Cerebellar nuclear complex (tissue), 1 donor: ENCODE results near the gene PGF.

Source experiments
- DNase-seq, 2 experiments: peaks; one replicate each; lab custom pipeline; 2025; lab: John Stamatoyannopoulos, UW

The PGF gene

DNA sequence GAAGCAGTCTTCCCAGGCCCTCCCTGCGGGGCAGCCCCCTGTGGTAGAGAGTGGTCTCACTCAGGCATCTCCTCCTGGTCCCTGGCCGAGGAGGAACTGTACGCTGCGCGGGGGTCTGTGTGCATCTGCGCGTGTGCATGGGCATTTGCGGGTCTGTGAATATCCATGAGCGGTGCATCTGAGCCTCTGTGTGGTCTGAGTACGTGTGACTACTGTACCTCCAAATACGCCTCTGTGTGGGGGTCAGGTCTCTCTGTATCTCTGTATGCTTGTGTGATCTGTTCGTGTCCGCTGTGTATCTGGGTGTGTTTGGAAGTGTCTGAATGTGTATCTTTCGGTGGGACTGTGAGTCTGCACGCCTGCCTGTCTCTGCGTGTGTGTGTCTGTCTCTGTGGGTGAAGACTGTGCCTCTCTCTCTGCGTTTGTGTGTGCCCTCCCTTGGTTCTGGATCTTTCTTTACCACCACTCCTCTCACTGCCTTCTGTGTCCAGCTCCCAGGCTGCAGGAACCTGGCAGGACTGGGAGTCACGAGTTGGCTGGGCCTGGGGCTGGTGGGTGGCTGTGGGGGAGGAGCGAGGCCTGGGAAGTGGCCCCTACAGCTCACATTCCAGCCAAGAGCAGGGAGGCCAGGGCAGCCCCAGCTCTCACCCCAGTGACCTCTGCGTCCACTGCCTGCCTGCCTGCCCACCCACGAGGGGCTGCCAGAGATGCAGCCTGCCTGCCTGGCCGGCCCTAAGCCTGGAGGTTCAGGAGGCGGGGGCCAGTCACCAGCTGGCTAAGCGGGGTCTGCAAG is 1.1 kb upstream of the PGF start:
- DNase-seq, result no peak

DNA sequence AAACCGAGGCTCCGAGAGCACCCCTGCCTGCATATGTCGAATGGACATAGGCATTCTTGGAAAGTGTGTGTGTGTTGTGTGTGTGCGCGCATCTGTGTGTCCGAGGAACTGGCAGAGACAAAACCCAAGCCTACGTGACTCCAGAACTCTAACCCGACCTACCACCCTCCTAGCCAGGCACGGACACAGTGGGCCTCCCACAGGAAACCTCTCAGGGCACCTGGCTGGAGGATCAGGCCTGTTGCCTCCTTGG is 556 bp upstream of the PGF start:
- DNase-seq, result no peak

DNA sequence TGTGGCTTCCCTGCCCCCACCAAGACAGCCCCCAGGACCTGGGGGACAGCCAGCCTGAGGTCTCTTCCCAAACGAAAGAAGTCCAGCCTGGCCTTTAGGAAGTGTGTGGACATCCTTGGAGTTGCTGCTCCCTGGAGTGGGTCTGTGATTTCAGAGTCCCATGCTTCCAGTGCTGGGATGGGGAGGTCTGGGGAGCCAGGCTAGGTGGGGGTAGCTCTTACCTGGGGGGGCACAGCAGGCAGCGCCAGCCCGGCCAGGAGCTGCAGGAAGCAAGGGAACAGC is 509 bp downstream of the PGF start:
- no peak for DNase-seq

DNA sequence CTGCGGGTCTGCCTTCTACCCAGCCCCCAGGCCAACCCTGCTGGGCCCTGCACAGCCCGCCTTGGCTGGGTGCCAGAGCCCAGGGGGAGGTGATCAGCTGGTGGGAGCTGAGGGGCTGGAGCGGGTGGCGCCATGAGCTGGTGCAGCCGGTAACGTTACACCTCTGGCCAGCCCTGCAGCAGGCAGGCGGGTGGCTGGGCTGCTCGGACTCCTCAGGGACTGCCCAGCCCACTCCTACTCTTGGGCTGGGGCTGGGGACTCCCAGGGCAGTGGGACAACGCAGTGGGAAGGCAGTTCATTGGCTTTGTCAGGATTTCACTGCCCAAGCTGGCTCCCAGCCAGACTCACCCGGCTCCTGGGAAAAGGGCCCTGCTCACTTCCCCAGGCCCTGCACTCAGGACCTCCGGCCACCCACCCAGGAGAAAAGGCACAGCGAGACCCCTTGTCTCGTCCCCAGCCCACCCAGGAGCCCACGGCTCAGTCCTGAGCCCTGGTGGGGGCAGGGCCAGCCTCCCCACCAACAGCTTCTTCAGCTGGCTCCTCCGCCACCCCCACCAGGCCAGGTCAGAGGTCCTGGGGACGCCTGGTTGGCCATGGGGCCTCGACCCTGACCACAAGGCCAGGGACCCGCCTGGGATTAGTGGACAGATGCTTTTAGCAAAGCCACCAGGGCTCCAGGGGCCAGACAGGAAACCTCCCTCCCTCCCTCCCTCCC is 1.0 kb downstream of the PGF start:
- no peak for DNase-seq

DNA sequence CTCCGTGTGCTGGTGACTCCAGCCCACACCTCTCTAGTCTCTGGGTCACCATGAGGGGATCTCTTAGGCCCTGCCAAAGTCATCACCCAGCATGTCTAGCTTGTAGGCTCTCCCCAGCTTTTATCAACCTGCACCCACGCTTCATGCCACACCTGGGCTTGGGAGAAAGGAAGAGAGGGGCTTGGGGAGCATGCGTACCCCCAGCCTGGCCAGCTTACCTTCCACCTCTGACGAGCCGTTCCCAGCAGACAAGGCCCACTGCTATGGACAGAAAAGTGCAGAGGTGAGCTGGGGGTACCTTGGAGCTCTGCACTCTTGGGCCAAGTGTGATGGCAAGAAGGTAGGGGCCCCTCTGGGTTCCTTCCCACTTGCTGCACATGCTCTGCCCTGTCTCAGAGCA is 1.7 kb downstream of the PGF start:
- no peak for DNase-seq

DNA sequence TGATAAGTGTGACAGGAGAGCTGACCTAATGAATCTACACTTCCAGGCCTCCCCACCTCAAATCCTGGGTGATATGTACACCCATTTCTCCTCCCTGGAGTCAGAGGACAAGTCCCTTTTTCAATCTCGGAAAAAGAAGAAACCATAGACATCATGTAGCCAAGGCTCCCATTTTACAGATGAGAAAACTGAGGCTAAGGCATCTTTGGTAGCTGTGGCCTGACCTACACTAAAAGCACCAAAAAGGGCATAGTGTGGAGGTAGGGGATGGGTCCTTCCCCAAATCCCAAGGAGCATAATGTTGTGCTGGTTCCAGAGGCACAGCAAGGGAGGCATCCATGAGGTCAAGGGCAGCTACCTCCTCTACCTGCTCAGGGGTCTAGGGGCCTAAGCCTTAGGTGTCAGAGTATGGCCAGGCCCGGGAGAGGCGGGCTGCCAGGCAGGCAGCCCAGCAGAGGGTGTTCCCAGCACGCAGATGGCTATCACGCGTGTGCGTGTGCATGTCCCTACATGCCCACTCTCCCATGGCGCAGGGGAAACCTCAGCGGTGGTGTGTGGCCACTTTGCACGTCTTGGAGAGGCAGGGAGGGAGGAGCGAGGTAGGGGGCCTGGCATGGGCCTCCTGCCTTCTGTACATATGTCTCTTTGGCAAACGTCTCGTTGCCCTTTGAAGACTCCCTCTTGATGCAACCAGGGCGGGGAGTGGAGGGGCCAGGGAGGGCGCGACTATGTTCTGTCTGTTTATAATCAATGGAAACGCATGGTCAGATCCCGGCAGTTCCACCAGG is 2.5 kb downstream of the PGF start:
- no peak for DNase-seq

DNA sequence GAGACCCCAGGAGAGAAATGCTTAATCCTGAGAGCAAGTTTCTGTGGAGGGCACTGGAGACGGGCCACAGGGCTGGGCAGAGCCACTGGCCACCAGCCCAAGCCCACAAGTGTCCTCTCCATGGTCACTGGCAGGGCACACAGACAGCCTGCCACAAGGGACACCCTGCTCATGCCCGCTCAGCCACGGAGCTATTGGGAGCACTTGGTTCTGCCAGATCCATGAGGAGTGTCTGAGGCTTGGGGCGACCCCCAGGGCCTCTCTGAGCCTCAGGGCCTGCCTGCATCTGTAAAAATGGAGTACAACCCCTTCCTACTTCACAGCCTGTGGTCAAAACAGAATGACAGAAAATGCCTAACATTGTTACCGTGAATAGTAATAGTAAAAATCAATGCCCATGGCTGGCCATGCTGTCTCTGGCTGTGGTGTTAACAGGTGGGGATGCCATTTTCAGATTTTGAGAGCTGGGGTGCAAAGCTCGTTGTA is 3.2 kb downstream of the PGF start:
- no peak for DNase-seq

DNA sequence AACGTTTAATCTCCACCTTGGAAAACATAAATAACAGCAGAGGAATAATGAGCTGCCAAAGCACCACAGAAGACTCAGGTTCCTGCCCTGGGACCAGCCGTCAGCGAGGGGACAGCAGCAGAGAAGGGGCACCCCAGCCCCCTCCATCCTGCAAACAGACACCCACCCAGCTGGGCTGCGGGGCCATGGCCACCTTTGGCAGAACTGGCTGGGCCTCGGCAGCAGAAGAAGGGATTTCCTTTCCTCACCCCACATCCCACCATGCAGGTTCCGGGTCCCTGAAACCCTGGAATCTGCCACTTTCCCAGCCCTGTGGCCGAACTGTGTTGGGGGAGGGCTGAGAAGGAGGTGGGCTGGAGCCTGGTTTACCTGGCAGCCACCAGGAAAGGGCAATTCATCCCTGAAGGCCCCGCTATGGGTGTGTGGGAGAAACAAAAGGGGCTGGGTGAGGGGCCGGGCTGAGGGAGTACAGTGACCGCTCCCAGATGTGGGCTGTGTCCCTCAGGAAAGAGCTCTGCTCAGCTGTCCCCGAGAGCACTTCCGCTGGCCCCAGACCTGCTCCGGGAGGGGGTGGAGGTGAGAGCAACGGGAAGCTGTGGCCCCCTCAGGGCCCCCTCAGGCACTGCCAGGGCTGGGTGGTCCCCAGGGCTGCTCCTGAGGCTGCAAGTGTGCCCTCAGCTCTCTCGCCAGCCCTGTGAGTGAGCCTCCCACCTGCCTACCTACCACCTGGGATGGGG is 3.8 kb downstream of the PGF start:
- DNase-seq, result no peak

DNA sequence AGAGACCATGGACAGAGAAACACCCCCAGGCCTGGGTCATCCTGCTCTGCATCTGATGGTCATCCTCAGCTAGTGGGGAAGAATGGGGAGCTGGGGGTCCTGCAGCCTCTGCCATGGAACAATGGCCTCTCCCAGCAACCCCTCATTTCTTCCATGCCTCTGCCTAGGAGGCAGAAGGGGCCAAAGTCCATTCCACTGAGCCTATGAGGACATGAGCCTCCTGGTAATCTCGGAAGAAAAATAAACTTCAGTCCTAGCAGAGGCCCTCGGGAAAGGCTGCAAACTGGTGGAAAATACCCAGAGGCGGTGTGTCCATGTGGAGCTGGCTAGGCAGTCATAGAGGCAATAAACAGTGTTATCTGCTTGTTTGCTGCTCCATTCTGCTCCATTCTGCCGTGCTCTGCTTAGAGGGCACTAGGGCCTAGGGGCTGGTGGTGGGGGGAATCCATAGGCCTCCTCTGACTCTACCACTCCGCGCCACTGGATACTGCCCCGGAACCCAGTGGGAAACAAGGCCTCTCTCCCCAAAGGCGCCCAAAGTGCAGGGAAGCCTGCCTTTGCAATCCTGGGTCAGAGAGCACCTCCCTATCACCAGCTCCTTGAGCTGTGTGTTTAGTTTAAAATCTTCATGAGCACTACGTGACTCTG is 4.5 kb downstream of the PGF start:
- no peak for DNase-seq

DNA sequence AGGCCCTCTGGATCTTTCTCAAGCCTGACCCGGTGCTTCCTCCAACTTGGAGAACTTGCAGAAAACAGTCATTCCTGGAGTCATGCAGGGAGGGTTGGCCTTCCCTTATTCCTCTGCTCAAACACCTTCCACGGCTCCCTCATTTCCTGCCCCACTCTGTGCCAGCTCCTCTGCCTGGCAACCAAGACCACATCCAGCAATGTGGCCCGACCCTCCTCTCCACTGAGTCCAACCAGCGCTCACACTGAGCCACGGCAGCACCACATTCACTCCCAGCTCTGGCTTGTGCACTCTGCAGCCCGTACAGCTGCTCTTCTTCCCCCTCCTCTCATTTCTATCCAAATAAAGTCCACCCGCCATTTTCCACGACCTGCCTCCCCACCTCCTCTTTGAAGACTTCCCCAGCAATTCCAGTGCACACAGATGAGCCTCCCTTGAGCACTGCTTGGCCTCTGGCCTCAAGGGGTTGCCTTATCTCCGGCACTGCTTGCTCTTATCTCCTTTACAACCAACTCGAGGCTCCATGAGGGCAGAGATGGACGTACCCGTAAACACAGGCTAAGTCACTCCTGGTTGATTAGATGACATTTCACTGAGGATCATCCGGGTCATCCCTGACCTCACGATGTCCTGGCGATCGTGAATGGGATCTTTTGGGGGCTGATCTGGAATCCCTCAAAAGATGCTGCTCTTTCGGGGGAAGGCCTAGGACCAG is 5.4 kb downstream of the PGF start:
- no peak for DNase-seq

DNA sequence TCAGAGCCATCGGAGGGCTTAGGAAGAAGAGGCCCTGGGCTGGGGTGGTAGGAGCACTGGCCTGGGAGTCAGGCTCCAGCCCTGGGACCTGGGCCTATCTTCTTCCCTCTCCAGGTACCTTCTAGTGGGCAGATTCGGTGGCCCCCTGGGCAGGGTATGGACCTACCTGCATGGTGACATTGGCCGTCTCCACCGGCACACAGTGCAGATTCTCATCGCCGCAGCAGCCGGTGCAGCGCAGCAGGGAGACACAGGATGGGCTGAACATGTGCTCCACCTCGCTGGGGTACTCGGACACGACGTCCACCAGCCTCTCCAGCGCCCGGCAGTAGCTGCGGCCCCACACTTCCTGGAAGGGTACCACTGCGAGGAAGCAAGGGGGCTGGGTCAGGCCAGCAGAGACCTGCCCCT is 6.2 kb downstream of the PGF start:
- no peak for DNase-seq

DNA sequence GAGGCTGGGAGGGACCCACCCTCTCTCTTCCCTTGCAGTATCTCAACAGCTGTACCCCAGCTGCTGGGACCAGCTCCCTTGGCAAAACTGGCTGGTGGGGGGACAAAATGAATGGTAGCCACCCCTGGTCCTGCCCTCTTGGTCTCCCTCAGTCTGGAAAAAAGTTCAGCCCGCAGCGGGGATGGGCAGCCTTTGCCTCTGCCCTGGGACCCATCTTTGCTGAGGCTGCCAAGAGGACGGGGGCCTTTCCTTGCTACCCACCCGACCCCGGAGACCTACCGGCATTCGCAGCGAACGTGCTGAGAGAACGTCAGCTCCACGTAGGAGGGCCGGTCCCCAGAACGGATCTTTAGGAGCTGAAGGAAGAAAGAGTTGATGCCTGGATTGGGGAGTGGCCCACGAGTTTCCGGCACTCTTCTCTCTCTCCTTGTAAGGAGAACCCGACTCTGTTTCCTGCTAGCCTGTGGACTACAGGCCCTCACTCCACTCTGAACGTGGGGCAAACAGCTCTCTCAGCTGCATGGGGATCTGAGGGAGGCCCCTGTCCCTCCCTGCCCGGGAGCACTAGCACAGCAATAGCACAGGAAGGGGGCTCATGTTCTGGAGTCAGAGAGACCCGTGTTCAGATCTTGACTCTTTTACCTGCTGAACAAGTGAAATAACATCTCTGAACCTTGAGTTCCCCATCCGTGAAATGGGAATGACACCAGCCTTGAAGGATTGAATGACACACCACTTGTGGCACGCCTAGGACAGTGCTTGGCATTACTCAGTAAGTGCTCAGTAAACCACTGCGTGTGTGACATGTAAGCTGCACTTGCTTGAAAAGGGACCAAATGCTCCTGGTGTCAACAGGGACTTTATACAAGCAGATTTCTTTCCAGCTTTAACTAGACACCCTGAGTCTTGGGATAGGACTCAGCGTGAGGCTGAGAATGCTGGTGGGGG is 6.9 kb downstream of the PGF start:
- DNase-seq, result no peak

DNA sequence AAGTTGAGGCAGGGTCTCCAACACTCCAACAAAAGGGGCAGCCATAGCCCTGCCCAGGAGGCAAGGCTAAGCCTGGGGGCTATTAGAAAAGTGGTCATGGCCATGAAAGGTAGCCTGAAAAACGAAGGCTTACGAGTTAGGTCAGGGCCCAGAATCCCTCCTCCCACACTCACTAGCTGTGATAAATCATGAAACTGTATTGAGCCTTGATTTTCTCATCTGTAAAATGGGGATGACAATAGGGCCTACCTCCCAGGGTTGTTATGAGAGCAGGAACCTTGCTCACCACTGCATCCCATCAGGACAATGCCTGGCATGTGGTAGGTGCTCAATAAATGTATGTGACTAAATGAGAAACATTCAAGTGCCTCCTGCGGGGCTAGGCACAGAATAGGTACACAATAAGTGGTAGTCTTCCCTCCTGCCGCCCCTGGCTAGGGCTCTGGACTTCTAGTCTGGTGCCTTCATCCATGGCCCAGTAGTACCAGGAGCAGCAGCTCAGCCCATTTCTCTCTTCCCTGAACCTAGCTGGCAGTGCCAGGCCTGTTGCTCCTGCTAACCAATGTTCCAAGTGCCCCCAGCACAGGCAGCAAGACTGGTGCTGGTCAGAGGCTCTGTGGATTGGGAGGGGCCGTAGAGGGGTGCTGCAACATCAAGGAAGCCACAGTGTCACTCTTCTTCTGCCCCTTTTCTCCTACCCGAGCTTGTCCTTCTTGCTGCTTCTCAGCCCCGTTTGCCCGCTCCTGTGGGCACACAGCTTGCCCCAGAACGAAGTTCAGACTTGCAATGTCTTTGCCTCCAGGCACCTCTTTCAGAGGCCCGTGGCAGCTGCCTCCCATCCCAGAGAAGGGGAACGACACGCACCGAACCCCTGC is 7.8 kb downstream of the PGF start:
- no peak for DNase-seq

DNA sequence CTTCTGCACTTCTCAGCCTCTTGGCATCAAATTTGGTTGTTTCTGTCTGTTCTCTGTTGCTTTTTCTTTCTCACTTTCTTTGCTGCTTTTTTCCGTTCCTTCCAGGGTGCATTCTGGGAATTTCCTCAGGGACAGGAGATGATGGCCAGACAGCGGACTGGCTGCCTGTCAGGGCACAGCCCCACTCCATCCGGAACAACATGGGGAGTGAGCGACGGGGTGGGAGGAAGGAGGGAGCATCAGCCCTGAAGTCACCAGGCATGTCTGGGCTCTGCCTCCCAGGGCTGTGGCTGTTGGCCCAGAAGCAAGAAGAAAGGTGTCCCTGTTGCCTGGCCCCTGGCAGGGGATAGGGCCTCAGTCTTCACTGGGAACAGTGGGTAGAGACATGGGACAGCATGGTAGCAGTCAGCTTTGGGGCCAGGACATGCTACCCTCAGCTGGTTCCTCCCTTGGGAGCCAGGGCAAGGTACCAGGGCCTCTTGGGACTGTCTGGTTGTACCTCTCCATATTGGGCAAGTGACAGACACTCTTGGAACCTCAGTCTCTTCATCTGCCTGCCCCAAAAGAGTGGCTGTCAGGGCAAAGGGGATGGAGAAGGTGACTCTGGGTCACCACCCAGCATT is 8.6 kb downstream of the PGF start:
- no peak for DNase-seq

DNA sequence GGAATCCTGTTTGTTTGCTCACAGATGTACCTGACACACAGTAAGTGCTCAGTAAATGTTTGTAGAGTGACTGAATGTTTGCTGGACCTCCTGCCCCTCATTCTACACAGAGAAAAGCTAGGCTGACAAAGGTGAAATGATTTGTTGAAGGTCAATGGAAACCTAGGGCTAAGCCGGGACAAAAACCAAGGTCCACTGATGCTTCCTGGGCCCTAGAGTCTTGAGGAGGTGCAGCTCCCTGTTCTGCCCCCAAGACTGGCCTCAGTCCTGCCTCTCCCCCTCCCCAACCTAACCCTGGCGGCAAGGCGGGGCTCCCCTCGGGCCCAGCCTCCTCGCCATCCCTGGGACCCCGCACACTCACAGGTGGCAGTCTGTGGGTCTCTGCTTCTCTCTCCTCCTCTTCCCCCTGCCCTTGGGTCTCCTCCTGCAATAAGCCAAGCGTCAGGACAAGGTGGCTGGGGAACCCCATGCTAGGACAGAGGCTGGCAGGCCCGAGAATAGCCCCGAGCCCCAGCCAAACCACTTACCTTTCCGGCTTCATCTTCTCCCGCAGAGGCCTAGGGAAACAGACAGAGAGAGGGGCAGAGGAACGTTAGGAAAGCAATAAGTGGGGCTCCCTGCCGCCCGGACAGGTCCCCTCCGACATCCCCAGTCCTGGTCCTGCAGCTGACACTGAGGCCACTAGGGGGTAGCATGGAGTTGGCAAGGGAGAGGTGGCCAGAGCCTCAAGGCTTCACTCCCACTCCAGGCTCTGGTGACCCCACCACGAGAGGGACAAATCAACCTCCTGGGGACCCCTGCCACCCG is 9.3 kb downstream of the PGF start:
- DNase-seq, result peak in 1 of 2 experiments; percentile 18

DNA sequence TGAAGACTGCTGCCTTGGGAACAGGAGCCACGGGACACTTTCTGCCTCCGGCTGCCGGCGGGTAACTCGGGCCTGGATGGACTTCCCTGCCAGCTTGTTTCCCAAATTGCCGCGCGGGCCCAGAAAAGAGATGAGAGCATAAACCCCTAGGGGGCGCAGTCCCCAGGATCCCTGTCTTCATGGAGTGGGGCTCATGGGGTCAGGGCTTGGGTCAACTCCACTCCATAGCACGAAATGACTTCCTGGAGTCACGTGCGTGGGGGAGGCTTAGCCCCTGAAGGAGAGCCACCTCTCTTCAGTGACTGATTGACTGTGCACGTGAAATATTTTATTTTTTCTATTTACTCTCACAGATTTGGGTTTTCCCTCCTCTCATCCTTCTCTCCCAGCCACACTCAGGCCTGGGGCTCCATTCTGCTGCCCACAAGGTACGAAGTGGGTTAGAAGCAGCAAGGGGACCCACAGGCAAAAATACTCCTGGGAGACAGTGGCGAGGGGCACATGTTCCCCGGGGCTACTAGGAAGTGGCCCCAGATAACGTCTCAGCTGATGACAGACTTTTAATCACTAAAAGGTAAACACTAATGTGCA is 10.0 kb downstream of the PGF start:
- no peak for DNase-seq

DNA sequence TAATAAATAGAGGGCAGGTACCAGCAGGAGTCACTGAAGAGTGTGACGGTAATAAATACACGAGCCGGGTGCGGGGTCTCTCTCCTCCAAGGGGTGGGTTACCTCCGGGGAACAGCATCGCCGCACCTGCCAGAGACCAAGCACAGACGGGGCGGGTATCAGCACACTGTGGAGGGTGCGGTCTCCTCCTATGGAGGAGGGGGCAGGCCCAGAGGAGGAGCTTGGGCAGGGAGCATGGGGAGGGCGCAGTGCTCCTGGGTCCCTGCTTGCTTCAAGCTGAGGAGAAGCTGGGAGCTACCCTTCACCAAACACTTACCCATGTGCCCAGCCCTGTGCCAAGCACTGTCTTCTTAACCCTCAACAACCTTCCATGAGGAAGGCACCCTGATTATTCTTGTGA is 12.8 kb downstream of the PGF start:
- DNase-seq, result no peak

DNA sequence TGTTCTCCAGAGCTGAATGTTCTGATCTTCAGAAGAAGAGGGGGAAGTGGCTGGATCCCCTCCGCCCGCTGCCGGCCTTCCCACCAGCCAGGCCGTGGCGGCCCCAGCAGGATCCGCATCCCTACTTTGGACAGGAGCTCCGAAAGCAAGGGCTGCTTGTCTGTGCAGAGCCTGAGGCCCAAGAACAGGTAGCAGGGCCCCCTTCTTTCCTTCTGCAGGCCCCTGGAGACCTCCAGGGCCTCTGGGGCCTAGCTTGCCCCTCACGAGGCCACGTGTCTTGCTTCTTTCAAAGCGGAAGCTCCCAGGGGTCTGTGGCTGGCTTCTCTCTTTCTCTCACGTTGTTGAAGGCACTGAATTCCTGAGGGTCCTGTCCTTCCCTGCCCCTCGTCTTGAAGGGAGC is 13.2 kb downstream of the PGF start:
- DNase-seq, result no peak
